Measurements from ENCODE around the gene GRM2.
A peak's percentile ranks its signal among the peaks of the same experiment; 100 is the strongest.

Gene GRM2

DNA sequence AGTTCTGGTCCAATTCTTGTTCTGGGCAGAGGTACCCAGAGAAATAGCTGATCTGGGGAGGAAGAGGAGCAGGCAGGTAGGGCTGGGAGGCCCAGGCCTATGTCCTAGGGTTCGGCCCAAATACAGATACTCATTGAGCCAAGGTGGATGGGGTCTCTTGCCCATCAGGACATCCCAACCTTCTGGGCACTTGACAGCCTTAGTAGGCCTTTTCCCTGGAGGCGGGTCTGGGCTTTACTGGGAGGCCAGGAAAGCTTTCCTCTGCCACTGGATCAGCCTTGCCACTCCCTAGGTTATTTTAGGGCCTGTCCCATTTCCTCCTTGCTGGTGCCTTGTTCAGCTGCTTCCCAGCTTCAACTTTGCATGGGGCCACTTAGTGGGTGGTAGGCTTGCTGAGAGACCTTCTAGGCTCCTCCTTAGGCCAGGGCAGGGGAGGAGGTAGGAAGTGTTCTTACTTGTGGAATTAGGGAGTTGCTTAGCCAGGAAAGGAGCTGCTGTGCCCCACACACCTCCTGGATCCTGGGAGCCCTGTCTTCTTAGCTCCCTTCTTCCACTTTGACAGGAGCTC, 26.1 kb upstream of the GRM2 start:
- WGBS, 2 experiments (ENCODE audit: insufficient coverage in 2 of 2): 94 to 100% methylated on average over 1 to 2 of the region's 2 CpGs
- Histone ChIP-seq H3K4me3 (ENCODE audit: extremely low read depth, insufficient read depth, low read length, poor library complexity, severe bottlenecking) (no peak overlapping the region), H3K4me1 (ENCODE audit: control insufficient read depth, insufficient read depth, low read length, poor library complexity, severe bottlenecking) (peaks cover 10% of the 10 kb centered on the region), H3K27ac (ENCODE audit: low read depth, low read length, severe bottlenecking) (no peak overlapping the region), H3K36me3 (ENCODE audit: control insufficient read depth, insufficient read depth, low read length) (peaks cover 26% of the 10 kb centered on the region), H3K9me3 (ENCODE audit: control insufficient read depth, low read length) (no peaks in the 10 kb centered on the region)

GRCh38 chr3:51681453-51681852, 25.4 kb upstream of the GRM2 start:
- H3K27ac ChIP-seq (ENCODE audit: low read depth, low read length, severe bottlenecking): peak overlapping the region; percentile 76
- H3K36me3 ChIP-seq (ENCODE audit: control insufficient read depth, insufficient read depth, low read length): peaks cover 22% of the 10 kb centered on the region
- no peaks in the 10 kb centered on the region for H3K9me3 ChIP-seq (ENCODE audit: control insufficient read depth, low read length)
- H3K4me1 ChIP-seq (ENCODE audit: control insufficient read depth, insufficient read depth, low read length, poor library complexity, severe bottlenecking): peaks cover 17% of the 10 kb centered on the region
- no peak overlapping the region for H3K4me3 ChIP-seq (ENCODE audit: extremely low read depth, insufficient read depth, low read length, poor library complexity, severe bottlenecking)
- 100% methylated on average over 1 of the region's 3 CpGs; no CpG with 5 or more reads in 1 of the 2 experiments for WGBS, 2 experiments (ENCODE audit: insufficient coverage in 2 of 2)

GRCh38 chr3:51682079-51682478, 24.8 kb upstream of the GRM2 start:
- peaks cover 24% of the 10 kb centered on the region for H3K4me1 ChIP-seq (ENCODE audit: control insufficient read depth, insufficient read depth, low read length, poor library complexity, severe bottlenecking)
- peaks cover 22% of the 10 kb centered on the region for H3K36me3 ChIP-seq (ENCODE audit: control insufficient read depth, insufficient read depth, low read length)
- no peaks in the 10 kb centered on the region for H3K9me3 ChIP-seq (ENCODE audit: control insufficient read depth, low read length)
- peak overlapping the region; percentile 76 for H3K27ac ChIP-seq (ENCODE audit: low read depth, low read length, severe bottlenecking)
- 7 to 11% methylated on average over 3 to 4 of the region's 4 CpGs for WGBS, 2 experiments (ENCODE audit: insufficient coverage in 2 of 2)
- no peak overlapping the region for H3K4me3 ChIP-seq (ENCODE audit: extremely low read depth, insufficient read depth, low read length, poor library complexity, severe bottlenecking)

GRCh38 chr3:51682526-51682925, 24.3 kb upstream of the GRM2 start:
- H3K4me1 ChIP-seq (ENCODE audit: control insufficient read depth, insufficient read depth, low read length, poor library complexity, severe bottlenecking): peaks cover 28% of the 10 kb centered on the region
- no peak overlapping the region for H3K27ac ChIP-seq (ENCODE audit: low read depth, low read length, severe bottlenecking)
- peaks cover 22% of the 10 kb centered on the region for H3K36me3 ChIP-seq (ENCODE audit: control insufficient read depth, insufficient read depth, low read length)
- 80 to 85% methylated on average over 5 to 7 of the region's 7 CpGs for WGBS, 2 experiments (ENCODE audit: insufficient coverage in 2 of 2)
- H3K9me3 ChIP-seq (ENCODE audit: control insufficient read depth, low read length): no peaks in the 10 kb centered on the region
- H3K4me3 ChIP-seq (ENCODE audit: extremely low read depth, insufficient read depth, low read length, poor library complexity, severe bottlenecking): no peak overlapping the region

DNA sequence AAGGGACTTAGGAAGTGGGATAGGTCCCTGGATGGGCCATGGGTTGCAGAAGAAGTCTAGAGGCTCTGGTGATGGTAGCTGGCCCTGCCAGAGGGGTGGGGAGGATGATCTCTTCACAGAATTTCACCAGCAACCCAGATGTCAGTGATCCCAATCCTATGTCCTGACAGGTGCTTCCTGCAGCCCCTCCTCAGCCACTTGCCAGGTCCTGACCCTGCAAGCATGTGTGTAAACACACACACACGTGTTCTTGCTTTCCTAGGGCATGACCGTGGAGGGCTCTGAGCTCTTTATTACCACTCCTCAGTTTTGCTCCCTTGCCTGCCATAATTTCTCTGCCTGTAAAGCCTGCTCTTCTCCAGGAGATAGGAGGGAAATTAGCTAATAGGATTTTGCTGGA, 23.3 kb upstream of the GRM2 start:
- Histone ChIP-seq H3K4me1 (ENCODE audit: control insufficient read depth, insufficient read depth, low read length, poor library complexity, severe bottlenecking) (peaks cover 33% of the 10 kb centered on the region), H3K9me3 (ENCODE audit: control insufficient read depth, low read length) (no peaks in the 10 kb centered on the region), H3K4me3 (ENCODE audit: extremely low read depth, insufficient read depth, low read length, poor library complexity, severe bottlenecking) (no peak overlapping the region), H3K27ac (ENCODE audit: low read depth, low read length, severe bottlenecking) (no peak overlapping the region), H3K36me3 (ENCODE audit: control insufficient read depth, insufficient read depth, low read length) (peaks cover 28% of the 10 kb centered on the region)
- 81% methylated on average over 2 of the region's 2 CpGs; no CpG with 5 or more reads in 1 of the 2 experiments for WGBS, 2 experiments (ENCODE audit: insufficient coverage in 2 of 2)

- peaks cover 33% of the 10 kb centered on the region for H3K4me1 ChIP-seq (ENCODE audit: control insufficient read depth, insufficient read depth, low read length, poor library complexity, severe bottlenecking)
- no peak overlapping the region for H3K4me3 ChIP-seq (ENCODE audit: extremely low read depth, insufficient read depth, low read length, poor library complexity, severe bottlenecking)
- 81 to 88% methylated on average over 5 to 6 of the region's 7 CpGs for WGBS, 2 experiments (ENCODE audit: insufficient coverage in 2 of 2)
- H3K27ac ChIP-seq (ENCODE audit: low read depth, low read length, severe bottlenecking): no peak overlapping the region
- peaks cover 35% of the 10 kb centered on the region for H3K36me3 ChIP-seq (ENCODE audit: control insufficient read depth, insufficient read depth, low read length)
- H3K9me3 ChIP-seq (ENCODE audit: control insufficient read depth, low read length): no peaks in the 10 kb centered on the region
Observed at GRCh38 chr3:51684971-51685751, 21.7 kb upstream of the GRM2 start.

DNA sequence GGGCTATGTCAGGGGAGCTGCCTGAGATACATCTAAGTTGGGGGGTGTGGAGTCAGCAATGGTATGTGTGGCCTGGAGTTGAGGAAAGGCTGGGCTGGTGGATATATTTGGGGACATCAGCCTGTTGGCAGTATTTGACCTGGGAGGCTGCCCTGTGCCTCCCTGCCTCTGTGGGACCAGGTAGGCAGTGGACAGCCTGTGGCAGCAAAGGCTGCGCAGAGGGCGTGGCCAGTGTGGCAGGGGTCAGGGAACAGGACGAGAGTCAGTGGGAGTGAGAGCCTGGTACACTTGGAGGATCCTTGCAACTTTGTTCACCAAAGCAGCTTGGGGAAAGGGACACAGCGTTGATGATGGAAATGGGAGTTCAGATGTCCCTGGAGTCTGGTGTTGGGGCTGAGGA, 20.8 kb upstream of the GRM2 start:
- H3K4me1 ChIP-seq (ENCODE audit: control insufficient read depth, insufficient read depth, low read length, poor library complexity, severe bottlenecking): peaks cover 33% of the 10 kb centered on the region
- peak overlapping the region; percentile 4 for H3K27ac ChIP-seq (ENCODE audit: low read depth, low read length, severe bottlenecking)
- H3K4me3 ChIP-seq (ENCODE audit: extremely low read depth, insufficient read depth, low read length, poor library complexity, severe bottlenecking): no peak overlapping the region
- no peaks in the 10 kb centered on the region for H3K9me3 ChIP-seq (ENCODE audit: control insufficient read depth, low read length)
- 88 to 98% methylated on average over 4 of the region's 4 CpGs for whole genome bisulfite sequencing, 2 experiments (ENCODE audit: insufficient coverage in 2 of 2)
- H3K36me3 ChIP-seq (ENCODE audit: control insufficient read depth, insufficient read depth, low read length): peaks cover 35% of the 10 kb centered on the region

- Histone ChIP-seq H3K36me3 (ENCODE audit: control insufficient read depth, insufficient read depth, low read length) (peaks cover 35% of the 10 kb centered on the region), H3K4me1 (ENCODE audit: control insufficient read depth, insufficient read depth, low read length, poor library complexity, severe bottlenecking) (peaks cover 31% of the 10 kb centered on the region), H3K27ac (ENCODE audit: low read depth, low read length, severe bottlenecking) (no peak overlapping the region), H3K9me3 (ENCODE audit: control insufficient read depth, low read length) (no peaks in the 10 kb centered on the region), H3K4me3 (ENCODE audit: extremely low read depth, insufficient read depth, low read length, poor library complexity, severe bottlenecking) (no peak overlapping the region)
- 82 to 87% methylated on average over 5 of the region's 10 CpGs for WGBS, 2 experiments (ENCODE audit: insufficient coverage in 2 of 2)
Observed at GRCh38 chr3:51686512-51687215, 20.2 kb upstream of the GRM2 start.

GRCh38 chr3:51687431-51688205, 19.2 kb upstream of the GRM2 start:
- Histone ChIP-seq H3K9me3 (ENCODE audit: control insufficient read depth, low read length) (no peaks in the 10 kb centered on the region), H3K36me3 (ENCODE audit: control insufficient read depth, insufficient read depth, low read length) (peaks cover 35% of the 10 kb centered on the region), H3K4me1 (ENCODE audit: control insufficient read depth, insufficient read depth, low read length, poor library complexity, severe bottlenecking) (peaks cover 29% of the 10 kb centered on the region), H3K27ac (ENCODE audit: low read depth, low read length, severe bottlenecking) (no peak overlapping the region), H3K4me3 (ENCODE audit: extremely low read depth, insufficient read depth, low read length, poor library complexity, severe bottlenecking) (no peak overlapping the region)
- 91 to 92% methylated on average over 11 to 14 of the region's 14 CpGs for WGBS, 2 experiments (ENCODE audit: insufficient coverage in 2 of 2)

DNA sequence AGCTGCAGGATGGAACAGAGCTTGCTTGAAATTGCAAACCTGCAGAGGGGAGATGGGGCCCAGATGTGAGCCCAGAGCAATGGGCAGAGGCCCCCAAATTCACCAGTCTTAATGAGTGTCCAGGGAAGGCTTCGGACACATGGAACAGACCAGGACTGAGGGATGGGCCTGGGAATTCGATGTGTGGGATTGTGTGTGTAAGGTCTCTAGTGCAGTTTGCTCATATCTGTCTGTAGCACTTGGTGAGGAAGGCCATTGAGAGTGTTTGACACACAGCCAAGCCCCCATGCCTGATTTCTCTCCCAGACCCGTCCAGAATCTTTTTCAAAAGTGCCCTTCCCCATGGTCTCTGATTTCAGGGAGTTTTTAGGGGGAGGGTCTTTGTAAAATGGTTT, 18.7 kb upstream of the GRM2 start:
- H3K9me3 ChIP-seq (ENCODE audit: control insufficient read depth, low read length): no peaks in the 10 kb centered on the region
- 94 to 100% methylated on average over 2 of the region's 3 CpGs for WGBS, 2 experiments (ENCODE audit: insufficient coverage in 2 of 2)
- H3K36me3 ChIP-seq (ENCODE audit: control insufficient read depth, insufficient read depth, low read length): peaks cover 30% of the 10 kb centered on the region

More for the DNA sequence above, 18.7 kb upstream of the GRM2 start:
- Histone ChIP-seq H3K27ac (ENCODE audit: low read depth, low read length, severe bottlenecking) (no peak overlapping the region), H3K4me3 (ENCODE audit: extremely low read depth, insufficient read depth, low read length, poor library complexity, severe bottlenecking) (no peak overlapping the region), H3K4me1 (ENCODE audit: control insufficient read depth, insufficient read depth, low read length, poor library complexity, severe bottlenecking) (peaks cover 29% of the 10 kb centered on the region)
